ENCODE measurements around the gene TRMO.

The TRMO gene

GRCh38 chr9:97859346-97859745 is 63.0 kb downstream of the TRMO start:
- no peak for DNase-seq

DNA sequence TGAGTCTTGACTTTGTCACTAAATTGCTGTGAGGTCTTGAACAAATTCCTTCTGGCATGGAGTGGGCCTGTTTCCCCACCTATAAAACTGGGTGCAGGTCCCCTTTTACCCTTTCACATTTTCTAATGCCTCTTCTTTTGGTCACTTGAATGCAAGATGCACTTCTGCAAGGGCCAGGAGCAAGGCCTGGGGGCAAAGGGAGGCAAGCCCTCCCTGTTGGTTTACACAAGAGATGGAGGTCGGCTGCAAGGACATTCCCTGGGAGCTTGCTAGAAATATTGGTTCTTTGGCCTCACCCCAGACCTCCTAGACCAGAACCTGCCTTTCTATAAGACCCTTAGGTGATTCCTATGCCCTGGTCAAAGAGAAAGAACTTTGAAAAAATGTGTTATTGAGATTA is 63.5 kb downstream of the TRMO start:
- no CpG with 5 or more reads among the region's 1 CpG for WGBS (ENCODE audit: insufficient coverage)
- DNase-seq, result no peak
- POLR2A ChIA-PET, result interaction anchor here (1.8 kb wide), 1 partner anchor 7 kb away, joined by 5 read pairs; no protein-coding TSS in a partner anchor
- Histone ChIP-seq H3K4me1 (ENCODE audit: control extremely low read depth in 1 of 4, control insufficient read depth in 4 of 4, insufficient read depth in 4 of 4, low read length in 3 of 4) (peaks cover 0 to 16% (median 14%) of the 10 kb centered on the region in 4 experiments), H3K27ac (ENCODE audit: insufficient read depth in 1 of 2, low read depth in 1 of 2, low read length in 2 of 2, poor library complexity in 1 of 2, severe bottlenecking in 2 of 2) (no peak overlapping the region), H3K27me3 (replicated peaks in 2 of 5; ENCODE audit: control insufficient read depth in 4 of 5, insufficient read depth in 5 of 5, low read length in 4 of 5) (peaks cover 24 to 100% (median 64%) of the 10 kb centered on the region in 5 experiments), H3K36me3 (ENCODE audit: control insufficient read depth in 4 of 4, insufficient read depth in 4 of 4, low read length in 3 of 4) (no peaks in the 10 kb centered on the region), H3K9me3 (ENCODE audit: control extremely low read depth in 1 of 5, control insufficient read depth in 4 of 5, insufficient read depth in 2 of 5, low read depth in 1 of 5, low read length in 4 of 5) (peaks cover 0 to 5% (median 2%) of the 10 kb centered on the region in 5 experiments), H3K4me3 (ENCODE audit: control insufficient read depth in 1 of 7, extremely low read depth in 1 of 7, insufficient read depth in 4 of 7, low read depth in 2 of 7, low read length in 6 of 7) (no peak overlapping the region)
- CTCF ChIA-PET, result interaction anchor here (0.7 to 1.7 kb wide), 2 partner anchors 39 to 132 kb away, joined by 3 read pairs; no protein-coding TSS in a partner anchor

More at GRCh38 chr9:97859346-97859745, 63.0 kb downstream of the TRMO start:
- 69% methylated on average over 2 of the region's 2 CpGs for WGBS (ENCODE audit: insufficient coverage)
- ChIA-PET POLR2A (interaction anchor here (1.8 kb wide), 1 partner anchor 8 kb away, joined by 5 read pairs; no protein-coding TSS in a partner anchor), CTCF (interaction anchor here (0.7 to 1.7 kb wide), 3 partner anchors 39 to 133 kb away, joined by 3 to 6 read pairs (median 3); no protein-coding TSS in a partner anchor)
- Histone ChIP-seq H3K27me3 (replicated peaks in 2 of 5; ENCODE audit: control insufficient read depth in 4 of 5, insufficient read depth in 5 of 5, low read length in 4 of 5) (peaks cover 24 to 97% (median 67%) of the 10 kb centered on the region in 5 experiments), H3K9me3 (ENCODE audit: control extremely low read depth in 1 of 5, control insufficient read depth in 4 of 5, insufficient read depth in 2 of 5, low read depth in 1 of 5, low read length in 4 of 5) (peaks cover 0 to 5% (median 2%) of the 10 kb centered on the region in 5 experiments), H3K27ac (ENCODE audit: insufficient read depth in 1 of 2, low read depth in 1 of 2, low read length in 2 of 2, poor library complexity in 1 of 2, severe bottlenecking in 2 of 2) (no peak overlapping the region), H3K4me3 (ENCODE audit: control insufficient read depth in 1 of 7, extremely low read depth in 1 of 7, insufficient read depth in 4 of 7, low read depth in 2 of 7, low read length in 6 of 7) (no peak overlapping the region), H3K4me1 (ENCODE audit: control extremely low read depth in 1 of 4, control insufficient read depth in 4 of 4, insufficient read depth in 4 of 4, low read length in 3 of 4) (peaks cover 0 to 13% (median 11%) of the 10 kb centered on the region in 4 experiments), H3K36me3 (ENCODE audit: control insufficient read depth in 4 of 4, insufficient read depth in 4 of 4, low read length in 3 of 4) (no peaks in the 10 kb centered on the region)

- Histone ChIP-seq H3K4me3 (ENCODE audit: control insufficient read depth in 1 of 7, extremely low read depth in 1 of 7, insufficient read depth in 4 of 7, low read depth in 2 of 7, low read length in 6 of 7) (peak overlapping the region in 2 of 7 experiments; percentile 7 to 39), H3K36me3 (ENCODE audit: control insufficient read depth in 4 of 4, insufficient read depth in 4 of 4, low read length in 3 of 4) (no peaks in the 10 kb centered on the region), H3K4me1 (ENCODE audit: control extremely low read depth in 1 of 4, control insufficient read depth in 4 of 4, insufficient read depth in 4 of 4, low read length in 3 of 4) (peaks cover 0 to 20% (median 19%) of the 10 kb centered on the region in 4 experiments), H3K27ac (ENCODE audit: insufficient read depth in 1 of 2, low read depth in 1 of 2, low read length in 2 of 2, poor library complexity in 1 of 2, severe bottlenecking in 2 of 2) (no peak overlapping the region), H3K27me3 (replicated peaks in 2 of 5; ENCODE audit: control insufficient read depth in 4 of 5, insufficient read depth in 5 of 5, low read length in 4 of 5) (peaks cover 24 to 100% (median 61%) of the 10 kb centered on the region in 5 experiments), H3K9me3 (ENCODE audit: control extremely low read depth in 1 of 5, control insufficient read depth in 4 of 5, insufficient read depth in 2 of 5, low read depth in 1 of 5, low read length in 4 of 5) (peaks cover 0 to 5% (median 2%) of the 10 kb centered on the region in 5 experiments)
- ChIA-PET POLR2A (no interaction called here), CTCF (interaction anchor here (1.7 kb wide), 1 partner anchor 38 kb away, joined by 3 read pairs; no protein-coding TSS in a partner anchor)
- 0% methylated on average over 4 of the region's 6 CpGs for WGBS (ENCODE audit: insufficient coverage)
- DNase-seq, result no peak
These were observed 63.9 kb downstream of the TRMO start for GRCh38 chr9:97858393-97858713.

DNA sequence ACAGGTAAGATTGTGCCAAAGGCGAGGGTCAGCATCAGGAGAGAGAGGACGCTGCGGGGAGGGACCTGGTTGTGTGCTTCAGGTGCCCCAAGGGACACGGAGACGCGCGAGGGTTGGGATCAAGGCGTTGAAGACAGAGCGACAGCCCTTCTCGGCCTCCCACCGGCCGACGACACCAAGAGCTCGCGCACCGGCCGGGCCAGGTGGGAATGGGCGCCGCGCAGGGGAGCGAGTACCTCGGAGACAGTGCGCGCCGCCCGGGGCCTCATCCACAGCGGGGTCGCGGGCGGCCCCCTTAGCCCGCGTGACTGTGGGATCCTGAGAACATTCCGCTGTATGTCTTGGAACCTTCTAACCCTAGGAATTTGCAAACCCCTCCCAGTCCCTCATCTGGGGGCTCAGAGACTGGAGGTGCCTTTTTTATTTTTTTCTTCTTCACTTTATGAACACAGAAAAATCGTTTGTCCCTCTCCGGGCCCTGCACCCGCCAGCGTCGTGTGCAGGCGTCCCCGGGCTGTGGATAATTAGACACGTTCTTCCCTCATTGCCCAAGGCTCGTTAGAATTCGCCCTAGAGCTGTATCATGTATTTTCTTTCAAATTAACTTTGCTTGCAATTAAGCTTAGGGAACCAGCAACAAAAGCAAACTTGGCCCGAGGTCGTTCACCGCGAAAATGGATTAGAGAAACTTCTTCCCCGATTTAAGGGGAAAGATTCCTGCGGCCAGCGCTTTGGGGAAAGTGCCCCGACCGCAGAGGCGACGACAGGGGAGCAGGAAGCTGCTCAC is 64.5 kb downstream of the TRMO start:
- Histone ChIP-seq H3K4me3 (ENCODE audit: control insufficient read depth in 1 of 7, extremely low read depth in 1 of 7, insufficient read depth in 4 of 7, low read depth in 2 of 7, low read length in 6 of 7) (peak overlapping the region in 2 of 7 experiments; percentile 7 to 39), H3K4me1 (ENCODE audit: control extremely low read depth in 1 of 4, control insufficient read depth in 4 of 4, insufficient read depth in 4 of 4, low read length in 3 of 4) (peaks cover 0 to 26% (median 24%) of the 10 kb centered on the region in 4 experiments), H3K36me3 (ENCODE audit: control insufficient read depth in 4 of 4, insufficient read depth in 4 of 4, low read length in 3 of 4) (no peaks in the 10 kb centered on the region), H3K27ac (ENCODE audit: insufficient read depth in 1 of 2, low read depth in 1 of 2, low read length in 2 of 2, poor library complexity in 1 of 2, severe bottlenecking in 2 of 2) (no peak overlapping the region), H3K27me3 (replicated peaks in 2 of 5; ENCODE audit: control insufficient read depth in 4 of 5, insufficient read depth in 5 of 5, low read length in 4 of 5) (peaks cover 24 to 100% (median 58%) of the 10 kb centered on the region in 5 experiments), H3K9me3 (ENCODE audit: control extremely low read depth in 1 of 5, control insufficient read depth in 4 of 5, insufficient read depth in 2 of 5, low read depth in 1 of 5, low read length in 4 of 5) (peaks cover 0 to 5% (median 2%) of the 10 kb centered on the region in 5 experiments)
- POLR2A ChIA-PET, result no interaction called here
- peak in 2 of 3 donors; percentile 47 to 57 for DNase-seq
- CTCF ChIA-PET, result interaction anchor here (1.7 kb wide), 1 partner anchor 38 kb away, joined by 3 read pairs; no protein-coding TSS in a partner anchor
- 3% methylated on average over 52 of the region's 54 CpGs for WGBS (ENCODE audit: insufficient coverage)

DNA sequence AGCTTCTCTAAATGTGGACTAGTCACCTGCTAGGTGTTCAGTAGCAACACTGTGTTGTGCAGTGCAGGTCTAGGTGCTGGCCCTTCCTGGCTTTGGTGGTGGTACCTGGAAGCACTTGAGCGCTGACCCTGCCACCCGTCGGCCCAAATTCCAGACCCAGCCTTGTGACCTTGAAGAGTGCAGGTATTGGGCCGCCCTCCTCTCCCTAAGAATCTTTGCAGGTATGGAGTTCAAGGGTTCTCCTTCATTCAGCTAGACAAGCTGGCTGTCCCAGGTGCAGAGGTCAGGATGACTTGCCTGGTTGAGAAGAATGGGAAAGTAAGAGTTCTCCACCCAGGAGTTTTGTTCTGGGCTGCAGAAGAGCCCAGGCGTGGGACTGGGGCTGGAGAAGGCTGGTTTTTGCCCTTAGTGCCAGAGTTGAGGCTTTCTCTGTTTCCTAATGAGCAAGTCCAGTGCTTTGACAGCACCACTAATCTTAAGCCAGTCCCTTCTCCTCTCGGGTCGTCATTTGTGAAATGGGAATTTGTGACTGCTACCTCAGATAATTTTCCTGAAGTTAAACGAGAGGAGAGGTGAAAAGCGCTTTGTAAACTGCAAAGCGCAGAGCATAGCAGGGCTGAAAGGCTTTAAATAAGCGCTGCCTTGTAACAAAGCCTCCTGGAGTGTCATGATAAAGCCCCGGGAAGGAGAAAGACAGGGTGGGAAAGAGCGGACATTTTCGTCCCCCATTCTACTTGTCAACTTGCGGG is 65.3 kb downstream of the TRMO start:
- Histone ChIP-seq H3K9me3 (ENCODE audit: control extremely low read depth in 1 of 5, control insufficient read depth in 4 of 5, insufficient read depth in 2 of 5, low read depth in 1 of 5, low read length in 4 of 5) (peaks cover 0 to 5% (median 2%) of the 10 kb centered on the region in 5 experiments), H3K36me3 (ENCODE audit: control insufficient read depth in 4 of 4, insufficient read depth in 4 of 4, low read length in 3 of 4) (no peaks in the 10 kb centered on the region), H3K27me3 (replicated peaks in 2 of 5; ENCODE audit: control insufficient read depth in 4 of 5, insufficient read depth in 5 of 5, low read length in 4 of 5) (peaks cover 22 to 100% (median 55%) of the 10 kb centered on the region in 5 experiments), H3K4me3 (ENCODE audit: control insufficient read depth in 1 of 7, extremely low read depth in 1 of 7, insufficient read depth in 4 of 7, low read depth in 2 of 7, low read length in 6 of 7) (no peak overlapping the region), H3K4me1 (ENCODE audit: control extremely low read depth in 1 of 4, control insufficient read depth in 4 of 4, insufficient read depth in 4 of 4, low read length in 3 of 4) (peaks cover 0 to 32% (median 26%) of the 10 kb centered on the region in 4 experiments), H3K27ac (ENCODE audit: insufficient read depth in 1 of 2, low read depth in 1 of 2, low read length in 2 of 2, poor library complexity in 1 of 2, severe bottlenecking in 2 of 2) (no peak overlapping the region)
- DNase-seq, result no peak
- WGBS (ENCODE audit: insufficient coverage), result 12% methylated on average over 12 of the region's 15 CpGs
- POLR2A ChIA-PET, result no interaction called here
- CTCF ChIA-PET, result interaction anchor here (1.3 kb wide), 1 partner anchor 12 kb away, joined by 3 read pairs; no protein-coding TSS in a partner anchor

GRCh38 chr9:97855899-97856298 is 66.4 kb downstream of the TRMO start:
- no peak overlapping the region for H3K27ac ChIP-seq (ENCODE audit: insufficient read depth in 1 of 2, low read depth in 1 of 2, low read length in 2 of 2, poor library complexity in 1 of 2, severe bottlenecking in 2 of 2)
- peaks cover 0 to 5% (median 2%) of the 10 kb centered on the region in 5 experiments for H3K9me3 ChIP-seq (ENCODE audit: control extremely low read depth in 1 of 5, control insufficient read depth in 4 of 5, insufficient read depth in 2 of 5, low read depth in 1 of 5, low read length in 4 of 5)
- H3K27me3 ChIP-seq (replicated peaks in 2 of 5; ENCODE audit: control insufficient read depth in 4 of 5, insufficient read depth in 5 of 5, low read length in 4 of 5), result peaks cover 22 to 100% (median 64%) of the 10 kb centered on the region in 5 experiments
- DNase-seq, result no peak
- ChIA-PET CTCF (interaction anchor here (1.3 kb wide), 1 partner anchor 13 kb away, joined by 3 read pairs; no protein-coding TSS in a partner anchor), POLR2A (no interaction called here)
- H3K36me3 ChIP-seq (ENCODE audit: control insufficient read depth in 4 of 4, insufficient read depth in 4 of 4, low read length in 3 of 4), result no peaks in the 10 kb centered on the region
- no peak overlapping the region for H3K4me3 ChIP-seq (ENCODE audit: control insufficient read depth in 1 of 7, extremely low read depth in 1 of 7, insufficient read depth in 4 of 7, low read depth in 2 of 7, low read length in 6 of 7)
- WGBS (ENCODE audit: insufficient coverage), result 5% methylated on average over 3 of the region's 5 CpGs
- peaks cover 0 to 34% (median 26%) of the 10 kb centered on the region in 4 experiments for H3K4me1 ChIP-seq (ENCODE audit: control extremely low read depth in 1 of 4, control insufficient read depth in 4 of 4, insufficient read depth in 4 of 4, low read length in 3 of 4)

Measured in common myeloid progenitor, CD34-positive (primary cell).